ENCODE measurements around the gene SEMA3F.

SEMA3F gene

DNA sequence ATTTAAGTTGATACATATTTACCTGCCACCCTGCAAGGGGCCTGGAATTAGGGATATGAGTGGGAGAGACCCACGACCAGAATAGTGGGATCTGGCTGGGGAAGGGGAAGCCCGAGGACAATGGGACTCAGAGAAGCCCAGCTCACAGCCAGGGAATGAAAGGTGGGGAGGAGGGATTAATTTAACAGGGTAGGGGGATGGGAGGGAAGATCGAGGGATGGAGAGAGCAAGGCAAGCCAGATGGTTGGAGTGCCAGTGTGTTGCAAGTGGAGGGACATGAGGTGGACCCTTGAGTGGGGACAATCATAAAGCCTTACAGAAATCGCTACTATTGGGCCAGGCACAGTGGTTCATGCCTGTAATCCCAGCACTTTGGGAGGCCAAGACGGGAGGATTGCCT lies 76.5 kb downstream of the SEMA3F start:
- peaks cover 3% of the 10 kb centered on the region for H3K27me3 Mint-ChIP-seq
- CTCF ChIA-PET, result interaction anchor here (0.8 to 8.2 kb wide), 2 partner anchors 12 to 17 kb away, joined by 3 to 112 read pairs; no protein-coding TSS in a partner anchor
- H3K4me3 Mint-ChIP-seq, result no peak overlapping the region
- H3K9me3 Mint-ChIP-seq, result no peaks in the 10 kb centered on the region
- H3K36me3 Mint-ChIP-seq, result peaks cover 4% of the 10 kb centered on the region
- no peak for DNase-seq
- H3K27ac Mint-ChIP-seq, result no peak overlapping the region
- peaks cover 50% of the 10 kb centered on the region for H3K4me1 Mint-ChIP-seq

DNA sequence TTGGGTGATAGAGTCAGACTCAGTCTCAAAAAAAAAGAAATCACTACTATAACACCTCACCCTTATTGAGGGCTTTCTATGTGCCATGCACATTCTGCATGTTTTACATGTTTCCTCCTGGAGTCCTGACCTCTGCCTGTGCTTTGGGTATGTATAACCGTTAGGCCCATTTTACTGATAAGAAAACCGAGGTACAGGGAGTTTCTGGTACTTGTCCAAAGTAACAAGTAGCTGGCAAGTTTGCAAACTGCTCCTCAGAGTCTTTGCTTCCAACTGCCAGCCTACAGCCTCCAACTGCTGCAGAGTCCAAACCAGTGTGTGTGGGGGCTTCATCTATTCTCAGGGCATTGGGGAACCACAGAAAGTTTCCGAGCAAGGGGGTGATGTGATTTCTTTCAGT lies 77.2 kb downstream of the SEMA3F start:
- Mint-ChIP-seq H3K27me3 (peaks cover 3% of the 10 kb centered on the region), H3K27ac (no peak overlapping the region), H3K4me3 (no peak overlapping the region), H3K36me3 (peaks cover 10% of the 10 kb centered on the region), H3K9me3 (no peaks in the 10 kb centered on the region), H3K4me1 (peaks cover 45% of the 10 kb centered on the region)
- CTCF ChIA-PET, result interaction anchor here (0.8 to 2.0 kb wide), 2 partner anchors 11 to 24 kb away, joined by 3 to 7 read pairs; no protein-coding TSS in a partner anchor
- DNase-seq, result no peak

DNA sequence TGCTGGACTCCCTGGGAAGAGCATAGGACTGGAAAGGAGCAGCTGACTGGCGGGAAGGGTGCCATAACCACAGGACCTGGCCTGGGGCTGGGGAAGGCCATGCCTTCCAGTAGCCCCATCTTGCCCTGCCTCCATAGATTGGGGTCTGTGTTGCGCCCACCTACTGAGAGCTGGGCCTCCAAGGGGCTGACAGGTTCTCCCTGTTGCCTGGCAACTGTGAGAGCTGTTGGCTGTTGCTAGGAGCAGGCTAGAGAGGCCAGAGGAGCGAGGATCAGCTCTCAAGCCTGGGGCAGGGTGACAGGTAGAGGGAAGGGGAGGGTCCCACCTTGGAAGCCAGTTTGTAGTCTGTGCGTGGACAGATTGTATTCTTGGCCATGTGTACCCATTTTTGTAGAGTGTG lies 78.1 kb downstream of the SEMA3F start:
- Mint-ChIP-seq H3K27ac (peak overlapping the region; percentile 63), H3K36me3 (peaks cover 18% of the 10 kb centered on the region), H3K4me1 (peaks cover 41% of the 10 kb centered on the region), H3K4me3 (no peak overlapping the region), H3K27me3 (peaks cover 3% of the 10 kb centered on the region), H3K9me3 (no peaks in the 10 kb centered on the region)
- DNase-seq, result no peak
- CTCF ChIA-PET, result interaction anchor here (1.6 to 6.3 kb wide), 3 partner anchors 10 to 23 kb away, joined by 6 to 50 read pairs (median 7); no protein-coding TSS in a partner anchor

DNA sequence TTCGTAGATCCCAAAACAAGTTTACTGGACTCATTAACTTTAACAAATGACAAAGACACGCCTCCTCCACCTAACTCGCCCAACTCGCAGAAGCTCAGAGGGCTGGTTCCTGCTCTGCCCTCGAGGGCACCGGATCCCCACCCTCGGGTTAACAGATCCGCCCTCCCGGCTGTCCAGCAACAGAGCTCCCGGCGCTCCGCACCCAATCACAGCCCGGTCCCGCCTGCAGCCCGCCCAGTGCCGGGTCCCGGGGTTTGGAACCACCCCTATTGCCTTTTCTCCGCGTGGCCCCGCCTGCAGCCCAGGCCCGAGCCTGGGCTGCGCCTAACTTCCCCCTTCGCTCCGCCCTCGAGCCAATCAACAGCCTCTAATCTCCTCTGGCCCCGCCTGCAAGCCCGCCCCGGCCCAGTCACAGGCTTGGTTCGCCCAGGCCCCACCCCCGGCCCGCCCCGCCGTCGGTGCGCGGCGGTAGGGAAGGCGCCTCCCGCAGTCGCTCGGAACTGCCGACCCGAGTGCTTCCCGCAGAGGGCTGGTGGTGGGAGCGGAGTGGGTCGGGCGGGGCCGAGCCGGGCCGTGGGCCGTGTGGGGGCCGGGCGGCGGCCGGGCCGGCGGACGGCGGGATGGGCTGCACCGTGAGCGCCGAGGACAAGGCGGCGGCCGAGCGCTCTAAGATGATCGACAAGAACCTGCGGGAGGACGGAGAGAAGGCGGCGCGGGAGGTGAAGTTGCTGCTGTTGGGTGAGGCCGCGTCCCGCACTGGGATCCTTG lies 80.8 kb downstream of the SEMA3F start, which contains the start of gene GNAI2:
TSS of gene GNAI2 (plus strand) at position 489 of the 768 bp plus-strand sequence. CDS start at position 621, 132 bp downstream.
- Mint-ChIP-seq H3K4me1 (peaks cover 53% of the 10 kb centered on the region), H3K4me3 (peak within 1 kb of the TSS; percentile 98), H3K27me3 (peaks cover 3% of the 10 kb centered on the region), H3K9me3 (no peaks in the 10 kb centered on the region), H3K36me3 (peaks cover 34% of the 10 kb centered on the region), H3K27ac (peak within 1 kb of the TSS; percentile 98)
- CTCF ChIA-PET, result interaction anchor here (0.7 to 6.3 kb wide), 5 partner anchors 9 to 39 kb away, joined by 3 to 50 read pairs (median 4); no protein-coding TSS in a partner anchor
- peak; percentile 99 for DNase-seq

DNA sequence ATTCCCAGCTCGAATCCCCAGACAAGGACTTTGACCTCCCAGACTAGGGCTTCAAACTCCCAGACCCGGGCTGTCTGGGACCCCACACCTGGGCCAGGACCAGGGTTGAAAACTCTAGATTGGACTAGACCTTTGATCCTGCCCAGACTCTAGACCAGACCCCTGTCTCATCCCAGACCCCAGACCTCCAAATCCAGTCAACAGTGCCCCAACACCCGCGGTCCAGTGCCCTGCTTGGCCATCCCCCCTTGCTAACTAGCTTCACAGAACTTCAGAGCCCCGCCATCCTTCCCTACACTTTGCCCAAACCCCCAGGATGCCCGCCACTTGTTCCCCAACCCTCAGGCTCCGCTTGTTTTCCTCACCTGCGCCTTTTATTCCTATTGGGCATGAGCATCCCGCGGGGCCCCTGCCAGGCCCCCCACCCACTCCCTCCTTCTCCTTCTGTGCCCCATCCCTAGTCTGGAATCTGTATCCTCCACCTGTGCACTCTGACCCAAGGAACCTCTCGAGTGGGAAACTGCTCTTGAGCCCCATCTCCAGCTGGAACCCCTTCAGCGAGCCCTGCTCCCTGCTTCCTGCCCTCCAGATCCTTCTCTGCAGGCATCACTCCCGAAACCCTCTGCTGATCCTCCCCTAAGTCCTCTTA lies 81.5 kb downstream of the SEMA3F start:
- Mint-ChIP-seq H3K9me3 (no peaks in the 10 kb centered on the region), H3K27me3 (peaks cover 3% of the 10 kb centered on the region), H3K36me3 (peaks cover 37% of the 10 kb centered on the region), H3K4me1 (peaks cover 58% of the 10 kb centered on the region), H3K4me3 (peak overlapping the region; percentile 98), H3K27ac (peak overlapping the region; percentile 98)
- CTCF ChIA-PET, result interaction anchor here (1.9 to 6.3 kb wide), 2 partner anchors 9 to 10 kb away, joined by 9 to 50 read pairs; no protein-coding TSS in a partner anchor
- no peak for DNase-seq

DNA sequence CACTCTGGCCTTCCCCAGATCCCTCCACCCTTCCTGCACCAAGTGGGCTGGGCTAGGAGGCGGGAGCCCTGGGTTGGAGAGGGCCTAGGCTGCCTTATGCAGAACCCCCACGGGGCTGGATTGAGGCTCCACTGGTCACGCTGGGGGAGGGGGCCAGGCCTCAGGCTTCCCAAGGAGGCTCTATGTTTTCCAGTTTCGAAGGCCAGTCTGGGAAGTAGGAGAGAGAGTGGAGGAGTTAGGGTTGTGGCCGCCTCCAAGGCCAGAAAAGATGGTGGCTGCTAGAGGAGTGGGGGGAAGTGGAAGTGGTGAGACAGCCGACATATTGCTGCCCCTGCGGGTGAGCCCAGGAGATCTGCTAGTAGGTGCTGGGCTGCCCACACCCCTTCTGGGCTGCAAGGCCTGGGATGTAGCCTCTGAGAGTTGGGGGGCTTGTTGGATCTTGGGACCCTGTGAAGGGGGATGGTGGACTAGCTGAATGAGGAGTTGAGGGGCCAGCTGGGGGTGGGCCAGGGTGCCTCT lies 82.1 kb downstream of the SEMA3F start:
- Mint-ChIP-seq H3K36me3 (peaks cover 40% of the 10 kb centered on the region), H3K9me3 (no peaks in the 10 kb centered on the region), H3K4me3 (peak overlapping the region; percentile 98), H3K27ac (peak overlapping the region; percentile 98), H3K27me3 (peaks cover 3% of the 10 kb centered on the region), H3K4me1 (peaks cover 64% of the 10 kb centered on the region)
- peak; percentile 61 for DNase-seq
- CTCF ChIA-PET, result interaction anchor here (0.6 to 6.3 kb wide), 2 partner anchors 10 to 18 kb away, joined by 3 to 50 read pairs; no protein-coding TSS in a partner anchor

DNA sequence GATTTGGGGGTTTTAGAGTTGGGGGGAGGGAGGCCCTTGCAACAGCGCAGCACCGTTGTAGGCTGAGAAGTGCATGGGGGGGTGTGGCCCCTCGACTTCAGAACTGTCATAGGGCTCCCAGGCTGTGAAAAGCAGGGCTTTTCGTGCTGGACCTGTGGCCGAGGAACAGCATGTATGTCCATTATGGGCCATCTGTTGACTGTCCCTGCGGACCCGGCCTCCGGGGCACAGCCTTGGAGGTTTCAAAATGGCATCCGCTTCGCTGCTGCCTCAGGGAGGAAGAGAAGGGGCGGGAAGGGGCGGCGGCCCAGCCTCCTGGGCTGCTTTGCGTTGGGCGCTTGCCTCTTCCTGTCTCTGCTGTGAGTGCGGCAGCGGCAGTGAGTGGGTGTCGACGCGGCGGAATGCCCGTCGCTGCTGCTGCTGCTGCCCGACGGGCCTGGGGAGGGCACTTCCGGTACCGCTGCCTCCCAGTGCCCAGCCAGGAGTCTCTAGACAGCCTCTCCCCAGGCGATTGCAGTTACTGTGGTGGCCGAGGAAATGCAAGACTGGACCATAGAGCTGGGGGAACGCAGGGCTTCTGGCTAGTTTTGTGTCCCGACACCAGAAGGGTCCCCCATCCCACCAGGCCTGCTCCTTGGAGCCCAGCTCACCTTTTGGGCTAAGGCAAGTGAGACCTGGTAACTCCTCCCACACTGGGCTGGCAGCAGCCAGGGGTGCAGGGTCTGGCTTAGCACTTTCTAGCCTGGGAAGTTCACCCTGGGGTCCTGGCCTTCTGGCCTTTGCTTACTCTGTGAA lies 82.8 kb downstream of the SEMA3F start:
- H3K4me1 Mint-ChIP-seq, result peaks cover 71% of the 10 kb centered on the region
- peak; percentile 95 for DNase-seq
- H3K27me3 Mint-ChIP-seq, result peaks cover 1% of the 10 kb centered on the region
- CTCF ChIA-PET, result interaction anchor here (0.6 to 6.3 kb wide), 2 partner anchors 9 to 17 kb away, joined by 3 to 50 read pairs; no protein-coding TSS in a partner anchor
- peak overlapping the region; percentile 98 for H3K27ac Mint-ChIP-seq
- no peaks in the 10 kb centered on the region for H3K9me3 Mint-ChIP-seq
- H3K36me3 Mint-ChIP-seq, result peaks cover 45% of the 10 kb centered on the region
- H3K4me3 Mint-ChIP-seq, result peak overlapping the region; percentile 98

DNA sequence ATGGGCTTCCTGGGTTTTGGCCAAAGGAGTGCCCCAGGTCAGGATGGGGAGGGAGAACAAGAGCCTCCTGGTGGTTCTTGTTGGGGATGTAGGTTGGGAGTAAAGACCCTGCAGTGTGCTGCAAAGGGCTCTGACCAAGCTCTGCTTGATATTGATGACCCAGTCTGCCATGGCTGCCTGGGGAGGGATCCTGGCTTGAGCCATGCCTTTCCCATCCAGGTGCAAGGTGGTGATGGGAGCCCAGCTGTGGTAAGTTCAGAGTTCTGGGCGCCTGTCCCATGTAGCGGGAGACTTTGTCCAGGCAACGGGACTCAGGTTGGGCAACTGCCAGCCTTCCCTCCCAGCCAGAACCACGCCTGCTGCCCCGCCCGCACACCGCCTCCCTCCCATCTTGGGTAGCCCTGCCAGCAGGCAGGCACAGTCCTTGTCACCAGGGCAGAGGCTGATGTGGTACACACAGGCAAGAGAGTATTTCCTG lies 83.5 kb downstream of the SEMA3F start:
- no peaks in the 10 kb centered on the region for H3K9me3 Mint-ChIP-seq
- CTCF ChIA-PET, result interaction anchor here (6.3 kb wide), 1 partner anchor 8 kb away, joined by 50 read pairs; no protein-coding TSS in a partner anchor
- H3K36me3 Mint-ChIP-seq, result peaks cover 45% of the 10 kb centered on the region
- H3K27ac Mint-ChIP-seq, result peak overlapping the region; percentile 98
- H3K27me3 Mint-ChIP-seq, result no peaks in the 10 kb centered on the region
- peak overlapping the region; percentile 98 for H3K4me3 Mint-ChIP-seq
- H3K4me1 Mint-ChIP-seq, result peaks cover 73% of the 10 kb centered on the region
- DNase-seq, result no peak
